Head of caudate nucleus (tissue), 42 donors: Measurements from ENCODE around the gene ATF5.

Source experiments
- DNase-seq, 42 donors: peaks; one replicate each; pipeline versions ENCODE4 v3.0.0 to v3.0.0-alpha.2; 2020 to 2021; ENCODE audit warnings: mixed read lengths in 7 of 42
- intact Hi-C: fragments of 100-400 bp; cut with DNase I; formaldehyde crosslinking; loops from one replicate; pipeline ENCODE4 v1.15.0; 2022

ATF5 gene

DNA sequence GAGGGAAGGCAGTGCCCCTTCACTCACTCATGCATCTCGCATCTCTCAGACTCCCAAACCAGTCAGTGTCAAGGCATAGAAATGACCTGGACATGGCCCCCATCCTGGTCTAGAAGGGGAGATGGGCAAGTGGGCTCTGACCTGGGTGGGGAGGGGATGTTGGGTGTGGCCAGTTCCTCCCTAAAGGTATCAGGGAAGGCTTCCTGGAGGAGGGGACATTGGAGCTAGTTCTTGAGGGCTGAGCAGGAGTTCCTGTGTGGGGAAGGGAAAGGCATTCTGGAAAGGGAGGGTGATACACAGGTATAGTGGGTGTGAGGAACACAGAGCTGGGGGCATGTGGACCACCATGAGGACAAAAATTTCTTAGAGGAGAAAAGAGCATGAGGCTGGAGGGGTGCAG, 36.3 kb upstream of the ATF5 start:
- intact Hi-C loops = no loop called here
- DNase-seq = no peak

DNA sequence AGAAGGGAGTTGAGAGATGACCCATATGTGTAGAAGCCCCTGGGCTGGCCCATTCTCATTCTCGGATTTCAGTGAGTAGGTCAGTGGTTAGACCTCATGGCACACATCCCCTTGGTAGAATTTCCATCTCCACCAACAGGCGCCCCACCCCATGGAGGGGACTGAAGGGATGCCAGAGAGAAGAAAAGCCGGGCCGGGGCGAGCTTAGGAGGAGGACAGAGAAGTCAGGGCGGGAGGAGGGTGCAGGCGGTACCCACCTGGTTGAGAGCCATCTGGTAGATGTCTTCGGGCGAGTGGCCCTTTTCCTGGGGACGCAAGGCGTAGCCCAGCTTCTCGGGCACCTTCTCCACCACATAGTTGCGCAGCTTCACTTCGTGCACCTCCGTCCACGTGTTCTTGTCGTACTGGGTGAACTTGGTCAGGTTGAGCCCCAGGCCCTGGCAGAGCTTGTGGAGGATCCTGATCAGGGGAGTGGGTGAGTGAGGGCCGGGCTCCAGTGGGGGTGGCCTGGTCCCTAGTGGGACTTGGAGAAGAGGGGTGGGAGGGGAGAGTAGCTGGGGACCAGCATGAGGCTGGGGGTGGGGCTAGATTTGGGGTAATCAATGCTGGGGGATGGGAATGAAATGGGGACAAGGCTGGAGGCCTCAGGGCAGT, 34.9 kb upstream of the ATF5 start:
- intact Hi-C loops = no loop called here
- DNase-seq = no peak

DNA sequence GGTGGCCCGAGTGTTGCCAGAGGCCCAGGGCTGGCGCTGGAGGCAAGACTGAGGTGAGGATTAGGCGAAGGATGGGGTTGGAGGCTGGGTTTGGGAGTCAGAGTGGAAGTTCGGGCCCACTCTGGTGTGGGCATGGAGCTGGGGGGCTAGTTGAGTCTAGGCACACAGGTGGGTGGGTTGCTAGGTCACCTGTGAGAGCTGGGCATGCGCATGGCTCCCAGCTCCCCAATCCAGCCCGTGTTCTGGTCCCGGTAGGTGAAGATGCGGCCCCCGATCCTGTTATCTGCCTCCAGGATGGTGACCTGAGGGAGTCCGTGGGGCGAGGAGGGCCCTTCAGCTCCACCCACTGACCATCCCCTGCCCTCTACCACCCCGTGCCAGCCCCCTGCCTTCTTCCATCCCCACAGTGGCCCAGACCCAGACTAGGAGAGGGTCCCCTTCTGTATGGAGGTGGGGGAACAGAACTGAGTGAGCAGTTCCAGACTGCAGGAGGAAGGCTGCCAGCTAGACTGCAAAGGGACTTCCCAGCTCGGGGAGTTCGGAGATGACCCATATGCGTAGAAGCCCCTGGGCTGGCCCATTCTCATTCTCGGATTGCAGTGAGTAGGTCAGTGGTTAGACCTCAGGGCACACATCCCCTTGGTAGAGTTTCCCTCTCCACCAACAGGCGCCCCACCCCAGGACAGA, 34.0 kb upstream of the ATF5 start:
- intact Hi-C loops = no loop called here
- no peak for DNase-seq

DNA sequence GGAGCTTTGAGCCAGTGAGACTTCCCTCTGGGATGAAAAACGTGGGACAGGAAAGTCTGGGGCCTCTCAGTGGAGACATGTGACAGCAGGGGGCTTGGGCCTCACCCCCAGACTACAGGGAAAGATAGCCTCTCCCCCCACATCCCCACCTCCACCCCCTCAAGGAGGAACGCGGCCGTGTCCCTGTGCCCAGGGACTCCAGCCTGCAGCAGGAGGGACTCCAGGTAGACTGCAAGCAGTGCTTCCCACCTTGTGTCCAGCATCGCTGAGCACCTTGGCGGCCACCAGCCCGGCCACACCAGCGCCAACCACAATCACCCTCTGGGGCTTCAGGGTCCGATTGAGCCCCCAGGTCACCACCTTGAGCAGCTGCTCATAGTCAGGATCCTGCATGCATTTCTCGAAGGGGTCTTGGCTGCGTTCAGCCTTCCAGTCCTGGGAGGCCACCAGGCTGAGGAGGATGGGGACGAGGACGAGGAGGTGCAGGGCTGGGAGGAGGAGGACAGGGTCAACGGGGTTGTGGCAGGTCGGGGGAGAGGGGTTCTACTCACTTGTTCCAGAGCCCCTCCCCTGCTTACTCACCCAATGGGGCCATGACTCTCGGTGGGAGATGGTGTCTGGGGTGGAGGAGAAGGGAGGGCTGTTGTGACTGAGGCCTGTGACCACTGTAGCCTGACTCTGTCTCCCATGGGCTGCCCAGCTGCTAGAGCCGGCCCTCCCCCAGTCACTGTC, 33.3 kb upstream of the ATF5 start:
- intact Hi-C loops = no loop called here
- DNase-seq = no peak

DNA sequence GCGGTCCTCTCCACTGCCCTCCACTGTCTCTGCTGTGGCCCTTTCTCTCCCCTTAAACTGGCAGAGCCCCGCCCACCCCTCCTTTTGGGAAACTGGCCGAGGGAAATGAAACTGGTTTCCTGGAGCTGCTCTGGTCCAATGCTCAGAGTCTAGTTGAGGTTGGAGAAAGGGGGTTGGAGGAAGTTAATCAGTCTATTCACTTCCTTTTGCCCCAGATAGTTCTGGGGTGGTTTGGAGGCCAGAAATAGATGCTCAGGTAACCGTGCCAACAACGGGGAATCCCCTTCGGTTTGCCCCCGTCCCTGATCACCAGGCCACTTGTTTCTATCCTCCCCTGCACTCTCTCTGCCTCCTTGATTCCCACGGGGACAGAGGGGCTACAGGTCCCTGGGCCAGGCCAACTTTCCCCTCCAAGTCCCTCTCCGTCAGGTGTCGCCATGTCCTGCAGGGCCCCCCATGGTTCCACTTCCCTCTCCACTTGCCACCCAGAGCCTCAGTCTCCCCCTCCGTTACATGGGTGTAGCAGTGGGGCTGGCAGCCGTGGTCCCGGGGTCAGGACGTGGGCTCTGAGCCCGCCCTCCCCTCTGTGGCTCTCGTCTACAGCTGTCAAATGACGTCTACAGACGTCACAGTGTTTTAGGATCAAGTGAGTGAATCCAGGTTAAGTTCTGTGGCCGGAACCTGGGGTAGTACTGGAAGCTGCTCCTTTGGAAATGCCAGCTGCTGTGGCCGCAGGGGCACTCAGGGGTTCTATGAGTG, 32.0 kb upstream of the ATF5 start, which contains the start of gene IL4I1:
IL4I1 (minus strand) TSS at position 25 of the 759 bp plus-strand sequence. CDS start 727 bp downstream, outside the sequence.
- intact Hi-C loops = no loop called here
- peak in 15 of 42 donors; percentile 16 to 59 (median 42) for DNase-seq

DNA sequence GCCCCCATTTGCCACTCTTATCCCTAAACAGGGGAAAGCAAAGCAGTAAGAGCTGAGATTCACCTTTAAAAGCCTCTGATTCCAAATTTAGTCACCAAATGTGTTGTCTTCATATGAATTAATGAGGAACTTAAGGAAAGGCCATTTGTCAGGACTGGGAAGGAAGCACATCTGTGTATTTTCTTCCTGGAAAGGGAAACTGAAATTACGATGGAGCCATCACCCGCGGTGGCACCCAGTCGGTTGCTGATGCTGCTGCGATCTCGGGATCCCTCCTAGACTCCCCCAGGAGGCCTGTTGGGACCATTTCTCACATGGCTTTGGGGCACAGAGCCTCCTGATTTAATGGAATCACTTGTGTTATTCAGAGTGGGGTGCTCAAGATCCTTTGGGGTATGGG, 24.9 kb upstream of the ATF5 start:
- DNase-seq = no peak
- intact Hi-C loops = no loop called here

DNA sequence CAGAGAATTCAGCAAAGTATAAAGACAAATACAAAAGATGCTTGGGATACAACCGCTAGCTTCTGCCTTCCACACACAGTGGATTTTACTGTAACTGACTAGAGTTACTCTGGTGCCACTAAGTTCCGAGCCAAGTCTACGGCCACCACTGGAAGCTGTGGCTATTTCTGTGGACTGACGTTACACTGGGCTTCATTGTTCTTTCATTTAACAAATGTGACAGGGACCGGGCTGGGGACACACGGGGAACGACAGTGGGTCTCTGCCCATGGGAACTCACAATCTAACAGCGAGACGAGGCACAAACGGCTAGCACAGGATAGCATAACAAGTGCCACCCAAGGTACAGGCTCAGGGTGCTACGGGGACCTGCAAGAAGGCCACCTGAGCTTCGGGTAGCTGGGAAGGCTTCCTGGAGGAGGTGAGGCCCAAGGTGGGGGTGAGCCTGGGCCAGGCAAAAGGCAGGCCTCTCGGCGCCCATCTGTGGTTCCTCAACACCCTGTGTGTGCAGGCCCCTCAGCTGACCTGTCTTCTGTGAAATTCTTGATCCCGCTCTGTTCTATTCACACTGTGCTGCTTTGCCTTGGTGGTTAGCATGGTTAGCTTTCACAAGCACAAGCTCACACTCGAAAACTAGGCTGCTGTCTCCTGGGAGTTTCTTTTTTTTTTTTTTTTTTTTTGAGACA, 22.0 kb upstream of the ATF5 start:
- intact Hi-C loops = no loop called here
- DNase-seq = peak in 23 of 42 donors; percentile 26 to 79 (median 42)

DNA sequence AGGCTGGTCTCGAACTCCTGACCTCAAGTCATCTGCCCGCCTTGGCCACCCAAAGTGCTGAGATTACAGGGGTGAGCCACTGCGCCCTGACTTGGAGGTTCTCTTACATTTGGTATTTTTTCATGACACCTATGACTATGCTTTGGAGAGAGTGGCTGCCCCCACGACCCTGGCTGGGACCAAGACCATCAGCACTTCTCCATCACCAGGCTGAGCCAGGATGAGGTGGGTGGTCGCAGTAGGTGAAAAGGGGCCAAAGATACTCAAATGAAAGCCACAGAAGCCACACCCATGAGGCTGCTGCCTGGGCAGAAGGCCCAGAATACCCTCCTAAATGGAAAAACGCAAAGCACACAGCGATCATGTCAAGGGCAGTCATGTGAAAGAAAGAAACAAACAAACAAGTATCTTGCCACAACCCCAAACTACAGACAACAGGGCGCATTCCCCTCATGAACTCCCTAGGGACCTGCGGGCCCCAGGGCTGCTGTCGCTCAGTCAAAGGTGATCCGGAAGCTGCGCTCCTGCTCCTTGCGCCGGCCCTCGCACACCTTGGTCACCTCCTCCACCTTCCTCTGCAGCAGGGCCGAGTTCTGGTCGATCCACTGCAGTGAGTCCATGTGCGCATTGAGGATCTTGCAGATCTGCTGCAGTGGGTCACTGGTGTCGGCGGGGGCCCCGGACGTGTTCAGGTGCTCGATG, 21.1 kb upstream of the ATF5 start:
- no peak for DNase-seq
- intact Hi-C loops = no loop called here

DNA sequence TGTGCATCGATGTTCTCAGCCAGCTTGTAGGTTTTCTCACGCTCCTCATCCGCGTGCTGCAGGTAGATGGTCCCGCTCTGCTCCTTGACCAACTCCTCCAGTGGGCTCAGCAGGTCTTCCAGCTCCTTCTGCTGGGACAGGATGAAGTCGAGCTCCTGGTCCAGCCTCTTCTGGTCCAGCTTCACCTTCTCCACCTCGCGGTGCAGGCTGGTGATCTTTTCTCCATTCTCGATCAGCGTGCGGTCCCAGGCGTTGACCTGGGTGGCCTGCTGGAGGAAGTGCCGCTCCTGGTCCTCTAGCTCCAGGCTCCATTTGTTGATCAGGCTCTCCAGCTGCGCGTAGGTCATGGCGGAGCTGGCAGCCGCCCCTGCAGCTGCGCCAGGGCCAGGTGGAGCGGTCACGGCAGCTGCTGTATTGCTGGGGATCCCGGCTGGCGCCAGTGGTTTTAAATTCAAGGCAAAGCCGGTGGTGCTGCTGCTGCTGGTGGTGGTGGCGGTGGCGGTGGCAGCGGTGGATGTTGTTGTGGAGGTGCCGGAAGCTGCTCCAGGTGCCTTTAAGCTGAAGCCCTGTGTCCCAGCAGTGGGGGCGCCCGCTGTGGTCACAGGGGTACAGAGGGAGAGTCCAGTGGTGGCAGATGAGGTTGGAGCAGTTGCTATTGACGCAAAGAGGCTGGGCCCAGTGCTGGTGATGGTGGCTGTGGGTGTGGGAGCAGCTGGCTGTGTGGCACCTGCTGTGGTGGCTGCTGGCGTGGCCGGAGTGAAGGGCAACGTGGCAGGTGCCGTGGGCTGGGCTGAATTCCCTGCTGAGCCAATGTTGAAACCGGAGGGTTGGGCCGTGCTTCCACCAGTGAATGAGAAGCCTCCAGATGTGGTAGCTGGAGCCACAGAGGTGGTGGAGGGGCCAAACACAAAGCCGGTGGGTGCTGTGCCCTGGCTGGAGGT, 20.3 kb upstream of the ATF5 start:
- DNase-seq = no peak
- intact Hi-C loops = no loop called here

DNA sequence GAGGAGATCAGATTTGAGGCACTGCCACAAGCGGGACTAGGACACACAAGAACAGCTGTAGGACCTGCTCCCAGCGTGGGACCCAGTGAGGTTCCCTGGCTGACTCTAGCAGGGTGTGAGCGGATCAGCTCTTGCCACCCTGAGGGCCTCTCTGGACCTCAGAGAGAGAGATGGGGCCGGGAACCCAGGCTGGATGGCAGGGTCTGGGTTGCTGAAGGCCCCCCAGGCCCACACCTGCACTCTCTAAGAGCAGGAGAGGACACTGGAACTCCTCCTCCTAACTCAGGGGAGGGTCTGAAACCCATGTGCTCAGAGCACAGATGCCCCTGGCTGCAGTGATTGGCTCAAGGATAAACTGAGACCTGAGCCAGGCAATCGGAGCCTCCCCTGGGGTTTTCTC, 18.8 kb upstream of the ATF5 start:
- intact Hi-C loops = no loop called here
- no peak for DNase-seq

DNA sequence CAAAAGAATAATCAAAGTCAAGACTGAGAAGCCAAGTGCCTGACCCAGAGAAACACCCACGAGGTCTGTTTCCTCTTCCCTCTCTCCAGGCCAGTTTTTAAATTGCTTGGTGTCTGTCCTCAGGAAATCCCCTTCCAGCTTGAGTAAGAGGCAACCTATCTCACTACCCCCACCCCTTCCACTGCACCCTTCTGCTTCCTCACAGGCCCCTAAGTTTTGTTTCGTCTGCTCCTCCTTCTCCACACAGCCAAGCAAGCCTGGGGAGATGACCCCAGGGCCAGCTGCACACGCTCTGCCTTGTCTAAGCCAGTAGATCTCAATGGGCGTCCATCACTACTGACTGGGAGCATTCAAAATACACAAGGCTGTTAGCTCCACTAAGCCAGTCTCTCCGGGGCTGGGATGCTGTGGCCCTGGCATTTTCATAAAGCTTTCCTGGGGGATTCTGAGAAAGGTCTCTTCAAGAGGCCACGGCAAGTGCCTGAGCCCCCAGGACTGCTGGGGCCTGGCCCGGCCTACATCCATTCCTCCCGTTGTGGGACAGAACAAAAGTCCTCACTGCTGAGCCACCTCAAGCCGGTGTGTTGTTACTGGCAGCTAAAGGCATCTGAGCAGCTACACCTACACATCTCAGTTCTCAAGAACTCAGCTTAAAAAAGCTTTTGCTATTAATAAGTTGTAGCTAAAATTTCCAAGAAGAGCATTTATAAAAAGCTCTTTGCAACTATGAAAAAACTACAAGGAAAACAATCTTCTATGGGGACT, 17.4 kb upstream of the ATF5 start:
- intact Hi-C loops = no loop called here
- peak in 16 of 42 donors; percentile 20 to 77 (median 38) for DNase-seq

DNA sequence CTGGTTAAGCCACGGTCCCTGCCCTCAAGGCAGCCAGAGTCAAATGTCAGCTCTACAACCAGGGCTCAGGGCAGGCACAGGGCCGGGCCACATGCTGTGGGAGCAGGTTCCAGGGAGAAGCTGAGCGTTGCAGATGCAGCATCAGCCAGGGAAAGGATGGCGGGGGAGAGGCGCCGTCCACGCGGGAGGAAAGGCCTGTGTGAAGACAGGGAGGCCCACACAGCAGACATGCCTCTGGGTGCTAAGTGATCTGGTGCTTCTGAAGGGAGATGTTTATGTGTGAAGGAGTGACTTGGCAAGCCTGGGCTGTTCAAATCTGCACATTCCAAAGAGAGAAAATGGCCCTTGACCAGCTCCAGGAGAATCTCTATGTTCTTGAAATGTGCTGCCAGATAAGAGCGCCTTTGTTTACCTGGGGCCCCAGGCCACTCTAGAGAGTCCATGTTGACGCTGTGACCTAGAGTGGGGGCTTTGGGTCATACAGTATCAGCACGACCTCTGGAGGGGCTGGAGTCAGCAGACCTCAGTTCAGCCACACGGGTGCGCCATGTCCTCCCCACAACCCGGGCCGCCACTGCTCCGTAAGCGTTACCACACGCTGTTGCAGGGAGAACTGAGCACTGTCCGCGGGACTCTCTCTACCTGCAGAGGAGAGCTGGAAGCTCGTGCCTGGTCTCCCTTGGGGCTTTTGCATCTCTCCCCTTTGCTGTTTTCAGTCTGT, 15.9 kb upstream of the ATF5 start:
- DNase-seq = no peak

DNA sequence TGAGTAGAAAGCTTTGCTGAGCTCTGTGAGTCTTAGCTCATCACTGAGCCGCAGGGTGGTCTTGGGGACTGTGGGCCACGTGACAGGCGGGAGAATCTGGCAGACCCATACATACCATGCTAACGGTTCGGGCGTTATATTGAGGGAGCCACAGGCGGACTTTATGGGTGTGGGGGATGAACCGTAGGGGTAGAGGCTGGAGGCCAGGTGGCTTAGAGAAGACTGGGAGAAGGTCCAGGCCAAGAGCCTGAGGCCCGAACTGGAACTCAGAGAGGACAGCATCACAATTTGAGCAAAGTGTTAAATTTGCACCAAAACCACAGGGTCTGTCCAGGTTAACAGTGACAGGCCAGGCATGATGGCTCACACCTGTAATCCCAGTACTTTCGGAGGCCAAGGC, 15.3 kb upstream of the ATF5 start:
- no peak for DNase-seq
- intact Hi-C loops = no loop called here

More for the DNA sequence above, 15.9 kb upstream of the ATF5 start:
- intact Hi-C loops = no loop called here

DNA sequence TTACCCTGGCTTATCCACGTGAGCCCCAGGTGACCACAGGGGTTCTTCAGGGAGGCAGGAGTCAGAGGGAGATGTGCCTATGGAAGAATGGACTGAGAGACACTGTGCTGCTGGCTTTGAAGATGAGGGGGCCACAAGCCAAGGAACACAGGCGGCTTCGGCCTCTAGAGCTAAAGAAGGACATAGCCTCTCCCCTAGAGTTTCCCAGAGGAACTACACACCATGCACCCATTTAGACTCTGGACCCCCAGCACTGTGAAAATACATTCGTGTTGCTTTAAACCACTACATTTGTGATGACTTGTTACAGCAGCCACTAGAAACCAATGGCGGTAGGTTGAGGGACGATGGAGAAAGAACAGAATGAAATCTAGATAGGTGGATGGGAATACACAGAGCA, 13.7 kb upstream of the ATF5 start:
- DNase-seq = no peak
- intact Hi-C loops = no loop called here

DNA sequence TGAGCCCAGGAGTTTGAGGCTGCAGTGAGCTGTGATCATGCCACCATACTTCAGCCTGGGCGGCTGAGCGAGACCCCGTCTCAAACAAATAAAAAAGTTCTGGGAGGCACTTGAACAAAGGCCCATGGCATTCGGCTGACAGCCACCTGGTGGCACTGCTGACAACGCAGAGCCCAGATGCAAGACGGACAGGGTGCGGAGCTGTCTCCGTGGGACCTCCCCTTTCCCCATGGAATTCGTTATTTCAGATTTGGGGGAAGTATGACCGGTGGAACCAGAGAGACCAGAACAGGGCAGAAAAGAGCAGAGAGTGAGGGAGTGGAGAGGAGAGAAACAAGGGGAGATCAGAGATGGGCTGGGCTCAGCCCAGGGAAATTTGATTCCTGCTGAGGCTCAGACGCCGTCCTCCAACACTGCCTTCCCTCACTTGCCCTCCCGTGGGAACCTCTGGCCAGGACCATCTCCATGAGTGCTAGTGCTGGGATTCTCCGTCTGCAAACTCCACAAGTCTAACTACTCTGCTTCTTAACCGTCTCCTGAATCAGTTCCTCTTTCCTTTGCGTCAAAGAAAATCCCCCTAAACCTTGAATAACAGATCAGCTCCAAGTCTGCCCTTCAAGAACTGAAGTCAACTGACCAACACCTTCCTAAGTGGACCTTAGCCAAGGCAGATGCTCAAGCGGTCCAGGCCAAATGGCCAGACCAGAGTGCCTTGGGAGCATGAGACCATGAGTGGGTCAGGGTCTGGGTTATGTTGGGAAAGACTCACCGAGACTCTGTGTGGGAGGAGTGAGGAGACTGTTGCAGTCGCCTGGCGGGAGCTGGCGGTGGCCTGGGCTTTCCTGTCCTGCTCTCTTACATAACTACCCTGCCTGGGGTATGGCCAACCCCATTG, 11.9 kb upstream of the ATF5 start:
- peak in 31 of 42 donors; percentile 17 to 73 (median 44) for DNase-seq
- intact Hi-C loops = no loop called here
